ENCODE results near the gene METTL9.
"Not testable (repeated sequence)": the region's sequence is repeated elsewhere in the genome, so short reads cannot be mapped to it uniquely, and the experiment has no call there.

Gene METTL9

DNA sequence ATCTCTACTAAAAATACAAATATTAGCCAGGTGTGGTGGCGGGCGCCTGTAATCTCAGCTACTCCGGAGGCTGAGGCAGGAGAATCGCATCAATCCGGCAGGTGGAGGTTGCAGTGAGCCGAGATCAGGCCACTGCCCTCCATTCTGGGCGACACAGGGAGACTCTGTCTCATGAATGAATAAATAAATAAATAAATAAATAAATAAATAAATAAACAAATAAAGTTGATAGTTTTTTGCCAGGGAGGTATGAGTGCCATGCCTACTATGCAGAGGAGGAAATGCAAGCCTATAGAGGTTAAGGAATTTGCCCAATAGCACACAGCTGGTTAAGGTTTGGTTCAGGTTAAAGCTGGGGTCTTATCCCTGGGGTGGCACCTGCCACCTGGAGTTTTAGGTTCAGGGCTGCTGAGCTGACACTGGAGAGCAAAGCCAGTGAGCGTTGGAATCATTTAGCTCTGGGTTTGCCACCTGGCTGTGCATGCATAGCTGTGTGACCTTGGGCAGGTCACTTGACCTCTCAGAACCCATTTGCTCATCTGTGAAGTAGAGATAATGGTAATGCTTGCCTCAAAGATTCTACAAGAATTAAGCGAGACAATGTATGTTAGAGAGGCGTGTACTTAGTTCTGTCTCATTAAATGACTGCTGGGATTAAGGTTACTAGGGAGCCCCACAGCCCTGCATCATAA is 65.6 kb downstream of the METTL9 start:
- H3K9me3 ChIP-seq (ENCODE audit: severe bottlenecking), result no peaks in the 10 kb centered on the region
- no peaks in the 10 kb centered on the region for H3K27me3 ChIP-seq (ENCODE audit: insufficient read depth, poor library complexity, severe bottlenecking)
- no peaks in the 10 kb centered on the region for H3K36me3 ChIP-seq (ENCODE audit: low read depth)
- TF ChIP-seq, protein P1, sequence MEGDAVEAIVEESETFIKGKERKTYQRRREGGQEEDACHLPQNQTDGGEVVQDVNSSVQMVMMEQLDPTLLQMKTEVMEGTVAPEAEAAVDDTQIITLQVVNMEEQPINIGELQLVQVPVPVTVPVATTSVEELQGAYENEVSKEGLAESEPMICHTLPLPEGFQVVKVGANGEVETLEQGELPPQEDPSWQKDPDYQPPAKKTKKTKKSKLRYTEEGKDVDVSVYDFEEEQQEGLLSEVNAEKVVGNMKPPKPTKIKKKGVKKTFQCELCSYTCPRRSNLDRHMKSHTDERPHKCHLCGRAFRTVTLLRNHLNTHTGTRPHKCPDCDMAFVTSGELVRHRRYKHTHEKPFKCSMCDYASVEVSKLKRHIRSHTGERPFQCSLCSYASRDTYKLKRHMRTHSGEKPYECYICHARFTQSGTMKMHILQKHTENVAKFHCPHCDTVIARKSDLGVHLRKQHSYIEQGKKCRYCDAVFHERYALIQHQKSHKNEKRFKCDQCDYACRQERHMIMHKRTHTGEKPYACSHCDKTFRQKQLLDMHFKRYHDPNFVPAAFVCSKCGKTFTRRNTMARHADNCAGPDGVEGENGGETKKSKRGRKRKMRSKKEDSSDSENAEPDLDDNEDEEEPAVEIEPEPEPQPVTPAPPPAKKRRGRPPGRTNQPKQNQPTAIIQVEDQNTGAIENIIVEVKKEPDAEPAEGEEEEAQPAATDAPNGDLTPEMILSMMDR (IDR thresholded peaks at IDR 0.05; ENCODE audit: poor library complexity, severe bottlenecking), result no peak
- H3K4me1 ChIP-seq (ENCODE audit: insufficient read depth, poor library complexity, severe bottlenecking), result no peaks in the 10 kb centered on the region
- DNase-seq (ENCODE audit: low spot score) (no peak), ATAC-seq (ENCODE audit: low read depth) (no peak)
- H3K27ac ChIP-seq (ENCODE audit: poor library complexity, severe bottlenecking), result no peak overlapping the region
- no peak overlapping the region for H3K4me3 ChIP-seq (ENCODE audit: severe bottlenecking)

GRCh38 chr16:21666772-21667171 is 67.4 kb downstream of the METTL9 start:
- H3K4me1 ChIP-seq (ENCODE audit: insufficient read depth, poor library complexity, severe bottlenecking), result no peaks in the 10 kb centered on the region
- DNase-seq (ENCODE audit: low spot score) (no peak), ATAC-seq (ENCODE audit: low read depth) (no peak)
- H3K27me3 ChIP-seq (ENCODE audit: insufficient read depth, poor library complexity, severe bottlenecking), result no peaks in the 10 kb centered on the region
- no peak overlapping the region for H3K27ac ChIP-seq (ENCODE audit: poor library complexity, severe bottlenecking)
- H3K9me3 ChIP-seq (ENCODE audit: severe bottlenecking), result no peaks in the 10 kb centered on the region
- H3K36me3 ChIP-seq (ENCODE audit: low read depth), result no peaks in the 10 kb centered on the region
- TF ChIP-seq, protein P1 (IDR thresholded peaks at IDR 0.05; ENCODE audit: poor library complexity, severe bottlenecking), result no peak
- no peak overlapping the region for H3K4me3 ChIP-seq (ENCODE audit: severe bottlenecking)

- Histone ChIP-seq H3K27me3 (ENCODE audit: insufficient read depth, poor library complexity, severe bottlenecking) (no peaks in the 10 kb centered on the region), H3K27ac (ENCODE audit: poor library complexity, severe bottlenecking) (no peak overlapping the region), H3K4me3 (ENCODE audit: severe bottlenecking) (no peak overlapping the region), H3K36me3 (ENCODE audit: low read depth) (no peaks in the 10 kb centered on the region), H3K9me3 (ENCODE audit: severe bottlenecking) (no peaks in the 10 kb centered on the region), H3K4me1 (ENCODE audit: insufficient read depth, poor library complexity, severe bottlenecking) (no peaks in the 10 kb centered on the region)
- DNase-seq (ENCODE audit: low spot score) (no peak), ATAC-seq (ENCODE audit: low read depth) (no peak)
- TF ChIP-seq, protein P1 (IDR thresholded peaks at IDR 0.05; ENCODE audit: poor library complexity, severe bottlenecking), result no peak
Measured at GRCh38 chr16:21667575-21667974, 68.2 kb downstream of the METTL9 start.

DNA sequence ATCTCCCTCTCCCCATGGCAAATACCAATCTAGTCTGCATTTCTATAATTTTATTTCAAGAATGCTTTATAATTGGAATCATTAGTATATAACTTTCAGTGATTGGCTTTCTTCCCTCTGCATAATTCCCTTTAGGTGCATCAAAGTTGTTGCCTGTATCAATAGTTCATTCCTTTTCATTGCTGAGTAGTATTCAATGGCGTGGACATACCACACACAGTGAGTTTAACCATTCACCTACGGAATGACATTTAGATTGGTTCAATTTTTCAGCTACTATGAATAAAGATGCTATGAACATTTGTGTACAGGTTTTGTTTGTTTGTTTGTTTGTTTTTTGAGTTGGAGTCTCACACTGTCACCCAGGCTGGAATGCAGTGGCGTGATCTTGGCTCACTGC is 74.1 kb downstream of the METTL9 start:
- no peak overlapping the region for H3K4me3 ChIP-seq (ENCODE audit: severe bottlenecking)
- no peak for DNase-seq (ENCODE audit: low spot score)
- ATAC-seq (ENCODE audit: low read depth), result no peak
- no peaks in the 10 kb centered on the region for H3K9me3 ChIP-seq (ENCODE audit: severe bottlenecking)
- H3K36me3 ChIP-seq (ENCODE audit: low read depth), result no peaks in the 10 kb centered on the region
- no peaks in the 10 kb centered on the region for H3K4me1 ChIP-seq (ENCODE audit: insufficient read depth, poor library complexity, severe bottlenecking)
- H3K27ac ChIP-seq (ENCODE audit: poor library complexity, severe bottlenecking), result no peak overlapping the region
- TF ChIP-seq, protein P1 (IDR thresholded peaks at IDR 0.05; ENCODE audit: poor library complexity, severe bottlenecking), result no peak
- H3K27me3 ChIP-seq (ENCODE audit: insufficient read depth, poor library complexity, severe bottlenecking), result no peaks in the 10 kb centered on the region

DNA sequence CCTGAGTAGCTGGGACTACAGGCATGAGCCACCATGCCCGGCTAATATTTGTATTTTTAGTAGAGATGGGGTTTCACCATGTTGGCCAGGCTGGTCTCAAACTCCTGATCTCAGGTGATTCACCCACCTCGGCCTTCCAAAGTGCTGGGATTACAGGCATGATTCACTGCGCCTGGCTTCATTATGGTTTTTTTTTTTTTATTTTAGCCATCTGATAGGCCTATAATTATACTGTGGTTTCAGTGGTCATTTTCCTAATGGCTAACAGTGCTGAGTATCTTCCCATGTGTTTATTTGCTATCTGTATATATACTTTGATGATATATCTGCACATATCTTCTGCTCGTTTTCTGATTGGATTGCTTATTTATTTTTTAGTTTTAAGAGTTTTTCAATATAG is 75.1 kb downstream of the METTL9 start:
- H3K27me3 ChIP-seq (ENCODE audit: insufficient read depth, poor library complexity, severe bottlenecking); H3K4me1 ChIP-seq (ENCODE audit: insufficient read depth, poor library complexity, severe bottlenecking); H3K27ac ChIP-seq (ENCODE audit: poor library complexity, severe bottlenecking); H3K9me3 ChIP-seq (ENCODE audit: severe bottlenecking); H3K4me3 ChIP-seq (ENCODE audit: severe bottlenecking); ATAC-seq (ENCODE audit: low read depth); H3K36me3 ChIP-seq (ENCODE audit: low read depth); DNase-seq (ENCODE audit: low spot score): not testable (repeated sequence)

DNA sequence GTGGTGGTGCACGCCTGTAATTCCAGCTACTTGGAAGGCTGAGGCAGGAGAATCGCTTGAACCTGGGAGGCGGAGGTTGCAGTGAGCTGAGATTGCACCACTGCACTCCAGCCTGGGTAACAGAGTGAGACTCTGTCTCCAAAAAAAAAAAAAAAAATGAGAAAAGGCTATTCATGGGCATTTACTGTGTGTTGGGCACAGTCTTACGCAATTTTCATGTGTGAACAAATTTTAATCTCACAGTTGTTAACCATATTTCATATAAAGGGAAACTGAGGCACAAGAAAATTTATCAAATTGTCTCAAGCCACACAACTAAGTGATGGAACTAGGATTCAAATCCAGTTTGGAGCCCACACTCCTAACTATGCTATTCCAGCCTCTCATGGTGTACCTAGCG is 81.3 kb downstream of the METTL9 start:
- not testable (repeated sequence) for ATAC-seq (ENCODE audit: low read depth); DNase-seq (ENCODE audit: low spot score); H3K27ac ChIP-seq (ENCODE audit: poor library complexity, severe bottlenecking); H3K36me3 ChIP-seq (ENCODE audit: low read depth); H3K4me3 ChIP-seq (ENCODE audit: severe bottlenecking); H3K4me1 ChIP-seq (ENCODE audit: insufficient read depth, poor library complexity, severe bottlenecking); H3K9me3 ChIP-seq (ENCODE audit: severe bottlenecking); H3K27me3 ChIP-seq (ENCODE audit: insufficient read depth, poor library complexity, severe bottlenecking)

Measured in RWPE2 (cell line).